Type B pancreatic cell (in vitro differentiated cells): ENCODE data around the gene TBX6. TPM values are rescaled to one million over a fixed set of nuclear protein-coding genes. Genes with fewer than 3 reads are reported as not detected.
A peak's percentile ranks its signal among the peaks of the same experiment; 100 is the strongest.

Experiments
- DNase-seq: peaks from one replicate; pipeline ENCODE4 v3.0.0; 2021; ENCODE audit warnings: mixed read lengths; ENCODE audit not compliant: unreplicated experiment; ENCODE audit errors: extremely low spot score
- H3K27ac Mint-ChIP-seq: 2 replicates; pipeline ENCODE4 v1.8.0; 2021; ENCODE audit warnings: mild to moderate bottlenecking, mixed read lengths
- H3K27me3 Mint-ChIP-seq: 2 replicates; pipeline ENCODE4 v1.8.0; 2021; ENCODE audit warnings: mixed read lengths
- H3K36me3 Mint-ChIP-seq: 2 replicates; pipeline ENCODE4 v1.8.0; 2021; ENCODE audit warnings: mixed read lengths
- H3K4me1 Mint-ChIP-seq: one replicate; pipeline ENCODE4 v1.8.0; 2021; ENCODE audit warnings: mixed read lengths; ENCODE audit not compliant: unreplicated experiment
- H3K4me3 Mint-ChIP-seq: 2 replicates; pipeline ENCODE4 v1.8.0; 2021; ENCODE audit warnings: mild to moderate bottlenecking, mixed read lengths
- H3K9me3 Mint-ChIP-seq: 2 replicates; pipeline ENCODE4 v1.8.0; 2021; ENCODE audit warnings: mixed read lengths
- total RNA-seq: library from RNA; stranded (reverse); gene quantifications from 2 replicates; pipeline ENCODE4 v1.2.1, GENCODE V29; 2021; ENCODE audit warnings: low replicate concordance
- TF ChIP-seq, protein P1 (sequence below): fragments of 200-600 bp; sonication (generic); conservative IDR thresholded peaks from 2 replicates; pipeline ENCODE4 v1.5.0; 2021; ENCODE audit warnings: antibody characterized with exemption, mild to moderate bottlenecking

The TBX6 gene
- total RNA-seq, 1 donor from 2014 or later, result 1.6 TPM

DNA sequence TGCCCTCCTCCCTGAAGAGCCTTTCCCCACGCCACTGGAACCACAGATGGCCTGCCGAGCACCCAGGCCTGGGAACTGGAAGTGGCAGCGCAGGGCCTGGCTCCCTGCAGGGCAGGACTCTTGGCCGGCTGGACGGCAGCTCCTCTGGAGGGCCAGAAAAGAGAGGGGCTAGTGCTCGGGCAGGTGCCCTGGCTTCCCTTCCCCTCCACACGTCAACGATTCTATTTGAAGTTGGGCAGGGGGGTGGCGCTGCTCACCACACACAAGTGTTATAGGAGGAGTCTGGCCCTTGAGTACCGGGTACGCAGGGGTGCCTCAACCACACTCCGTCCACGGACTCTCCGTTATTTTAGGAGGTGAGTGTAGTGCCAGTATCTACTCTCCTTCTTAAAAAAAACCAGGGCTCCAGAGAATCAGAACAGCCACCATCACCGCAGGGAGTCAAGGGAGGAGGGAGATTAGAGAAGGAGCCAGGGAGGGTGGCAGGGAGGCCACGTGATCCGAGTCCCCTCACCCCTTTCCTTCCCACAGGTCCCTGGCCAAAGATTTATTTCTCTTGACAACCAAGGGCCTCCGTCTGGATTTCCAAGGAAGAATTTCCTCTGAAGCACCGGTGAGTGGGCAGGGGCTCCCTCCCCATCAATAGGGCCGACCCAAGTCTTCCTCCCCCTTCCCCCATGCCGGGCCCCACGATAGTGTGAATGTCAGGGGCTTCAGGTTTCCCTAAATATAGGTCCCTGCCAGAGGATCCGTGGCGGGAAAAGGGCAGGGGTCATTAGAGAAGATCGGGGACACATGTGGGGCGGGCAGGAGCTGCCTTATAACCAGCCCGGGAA, 27.6 kb downstream of the TBX6 start:
- Mint-ChIP-seq H3K36me3 (peaks cover 18% of the 10 kb centered on the region), H3K27me3 (no peaks in the 10 kb centered on the region), H3K4me3 (peak overlapping the region; percentile 92), H3K9me3 (no peaks in the 10 kb centered on the region), H3K4me1 (peaks cover 17% of the 10 kb centered on the region), H3K27ac (peak overlapping the region; percentile 96)
- no peak for DNase-seq
- TF ChIP-seq, protein P1, sequence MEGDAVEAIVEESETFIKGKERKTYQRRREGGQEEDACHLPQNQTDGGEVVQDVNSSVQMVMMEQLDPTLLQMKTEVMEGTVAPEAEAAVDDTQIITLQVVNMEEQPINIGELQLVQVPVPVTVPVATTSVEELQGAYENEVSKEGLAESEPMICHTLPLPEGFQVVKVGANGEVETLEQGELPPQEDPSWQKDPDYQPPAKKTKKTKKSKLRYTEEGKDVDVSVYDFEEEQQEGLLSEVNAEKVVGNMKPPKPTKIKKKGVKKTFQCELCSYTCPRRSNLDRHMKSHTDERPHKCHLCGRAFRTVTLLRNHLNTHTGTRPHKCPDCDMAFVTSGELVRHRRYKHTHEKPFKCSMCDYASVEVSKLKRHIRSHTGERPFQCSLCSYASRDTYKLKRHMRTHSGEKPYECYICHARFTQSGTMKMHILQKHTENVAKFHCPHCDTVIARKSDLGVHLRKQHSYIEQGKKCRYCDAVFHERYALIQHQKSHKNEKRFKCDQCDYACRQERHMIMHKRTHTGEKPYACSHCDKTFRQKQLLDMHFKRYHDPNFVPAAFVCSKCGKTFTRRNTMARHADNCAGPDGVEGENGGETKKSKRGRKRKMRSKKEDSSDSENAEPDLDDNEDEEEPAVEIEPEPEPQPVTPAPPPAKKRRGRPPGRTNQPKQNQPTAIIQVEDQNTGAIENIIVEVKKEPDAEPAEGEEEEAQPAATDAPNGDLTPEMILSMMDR, result peak; percentile 19

DNA sequence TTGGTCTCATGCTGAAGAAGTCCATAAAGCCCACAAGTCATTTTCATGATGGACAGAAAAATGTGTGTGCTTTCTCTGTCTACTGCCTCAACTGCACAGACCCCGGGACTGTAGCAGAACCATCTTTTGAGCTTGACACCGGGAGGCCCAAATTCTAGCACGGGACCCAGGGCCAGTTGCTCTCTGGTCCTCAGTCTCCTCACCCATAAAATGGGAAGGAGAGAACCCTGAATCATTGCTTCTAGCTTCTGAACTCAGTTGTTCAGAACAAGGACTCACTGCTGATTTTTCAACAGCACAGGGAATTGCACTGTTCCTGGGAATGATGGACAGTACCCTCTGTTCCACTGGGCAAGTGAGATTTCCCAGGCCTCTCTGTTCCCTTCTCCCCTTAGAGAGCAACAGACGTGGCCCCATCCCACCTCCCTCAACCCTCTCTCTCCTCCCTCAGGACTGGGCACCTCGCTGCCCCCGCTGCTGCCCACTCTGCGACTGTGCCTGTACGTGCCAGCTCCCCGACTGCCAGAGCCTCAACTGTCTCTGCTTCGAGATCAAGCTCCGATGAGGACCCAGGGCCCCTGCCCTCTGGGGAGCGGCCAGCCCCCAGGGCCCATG, 28.3 kb downstream of the TBX6 start:
- no peaks in the 10 kb centered on the region for H3K27me3 Mint-ChIP-seq
- peak overlapping the region; percentile 92 for H3K4me3 Mint-ChIP-seq
- peaks cover 17% of the 10 kb centered on the region for H3K4me1 Mint-ChIP-seq
- peaks cover 13% of the 10 kb centered on the region for H3K36me3 Mint-ChIP-seq
- H3K9me3 Mint-ChIP-seq, result no peaks in the 10 kb centered on the region
- peak overlapping the region; percentile 96 for H3K27ac Mint-ChIP-seq
- no peak for DNase-seq
- TF ChIP-seq, protein P1, result no peak

DNA sequence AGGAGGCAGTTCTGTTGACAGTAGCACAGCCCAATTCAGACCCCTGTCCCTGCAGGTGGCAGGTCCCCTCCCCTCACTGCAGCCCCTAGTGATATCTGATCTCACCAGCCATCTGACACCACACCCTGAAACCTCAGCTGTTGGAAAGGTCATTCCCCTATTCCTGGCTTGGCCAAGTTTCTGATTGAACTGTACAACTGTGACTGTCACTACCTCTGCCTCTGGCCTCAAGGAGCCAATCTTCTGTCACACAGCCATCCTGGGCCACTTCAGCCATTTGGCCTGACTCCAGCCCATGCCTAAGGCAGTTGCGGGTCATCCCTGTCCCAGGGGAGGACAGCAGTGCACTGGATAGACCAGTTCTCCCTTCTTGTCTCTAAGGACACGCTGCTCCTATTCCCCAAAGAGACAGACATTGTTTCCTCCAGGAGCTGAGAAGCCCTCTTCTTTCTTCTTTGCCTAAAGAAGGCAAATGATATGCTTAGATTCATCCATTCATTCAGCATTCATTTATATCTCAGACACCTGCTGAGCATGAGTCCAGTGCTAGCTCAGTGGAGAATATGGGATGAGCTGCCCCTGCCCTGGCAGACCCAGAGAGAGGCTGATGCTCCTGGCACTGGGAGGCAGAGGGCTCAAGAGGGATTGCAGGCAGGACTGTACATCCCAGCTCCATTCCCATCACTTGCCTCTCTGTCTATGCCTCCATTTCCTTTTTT, 30.7 kb downstream of the TBX6 start:
- H3K27me3 Mint-ChIP-seq, result no peaks in the 10 kb centered on the region
- H3K4me1 Mint-ChIP-seq, result peaks cover 8% of the 10 kb centered on the region
- DNase-seq, result no peak
- no peaks in the 10 kb centered on the region for H3K9me3 Mint-ChIP-seq
- H3K4me3 Mint-ChIP-seq, result peak overlapping the region; percentile 32
- H3K27ac Mint-ChIP-seq, result peak overlapping the region; percentile 70
- TF ChIP-seq, protein P1, result no peak
- peaks cover 4% of the 10 kb centered on the region for H3K36me3 Mint-ChIP-seq

DNA sequence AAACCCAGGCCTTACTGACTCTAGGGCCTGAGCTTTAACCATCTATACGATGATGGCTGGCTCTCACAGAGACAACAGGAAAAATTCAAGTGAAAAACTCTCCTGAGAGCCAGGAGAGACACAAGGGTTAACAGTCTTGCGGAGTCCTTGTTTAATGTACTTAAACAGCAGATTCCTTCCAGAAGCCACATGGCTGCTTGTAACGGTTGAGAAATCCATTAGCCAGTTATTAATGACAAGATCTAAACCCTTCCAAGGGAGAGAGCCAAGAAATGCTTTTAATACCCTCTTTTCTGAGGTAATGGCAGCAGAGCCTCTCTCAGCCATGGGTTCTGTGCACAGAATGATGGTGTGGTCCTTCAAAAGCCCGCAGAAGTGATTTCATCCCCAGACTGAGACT, 31.4 kb downstream of the TBX6 start:
- H3K27me3 Mint-ChIP-seq, result no peaks in the 10 kb centered on the region
- peaks cover 9% of the 10 kb centered on the region for H3K4me1 Mint-ChIP-seq
- no peaks in the 10 kb centered on the region for H3K9me3 Mint-ChIP-seq
- TF ChIP-seq, protein P1, result no peak
- peaks cover 4% of the 10 kb centered on the region for H3K36me3 Mint-ChIP-seq
- peak overlapping the region; percentile 70 for H3K27ac Mint-ChIP-seq
- DNase-seq, result no peak
- peak overlapping the region; percentile 27 for H3K4me3 Mint-ChIP-seq

DNA sequence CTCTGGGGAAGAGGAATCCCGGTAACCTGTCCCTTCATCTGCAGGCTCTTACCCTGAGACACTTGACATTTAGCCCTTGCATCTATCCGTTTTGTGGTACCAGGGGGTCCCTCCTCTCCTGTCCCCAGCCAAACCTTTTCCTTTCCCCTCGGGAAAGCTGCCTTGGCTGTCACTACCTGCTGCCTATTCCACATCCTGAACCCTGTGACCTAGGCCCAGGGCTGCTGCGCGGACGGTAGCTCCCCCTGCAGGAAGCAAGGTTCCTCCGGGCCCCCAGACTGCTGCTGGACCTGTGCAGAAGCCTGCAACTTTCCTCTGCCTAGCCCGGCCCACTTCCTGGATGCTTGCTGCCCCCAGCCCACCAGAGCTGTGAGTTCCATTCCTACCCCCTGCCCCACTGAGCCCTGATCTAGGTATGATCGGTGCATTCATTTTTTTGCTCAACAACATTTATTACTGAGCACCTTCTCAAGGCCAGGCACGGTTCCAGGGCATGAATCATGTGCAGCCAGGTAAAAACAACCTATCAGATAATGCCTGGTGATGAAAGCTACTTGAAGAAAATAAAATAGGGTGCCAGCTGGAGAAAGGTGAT, 36.7 kb downstream of the TBX6 start:
- peak overlapping the region; percentile 82 for H3K4me3 Mint-ChIP-seq
- H3K36me3 Mint-ChIP-seq, result no peaks in the 10 kb centered on the region
- no peaks in the 10 kb centered on the region for H3K27me3 Mint-ChIP-seq
- DNase-seq, result no peak
- H3K4me1 Mint-ChIP-seq, result peaks cover 22% of the 10 kb centered on the region
- TF ChIP-seq, protein P1, result peak; percentile 67
- no peaks in the 10 kb centered on the region for H3K9me3 Mint-ChIP-seq
- H3K27ac Mint-ChIP-seq, result peak overlapping the region; percentile 74
